T follicular helper cell (primary cell): ENCODE measurements around the gene FLAD1.

ENCODE experiments used
- DNase-seq: peaks from one replicate; pipeline ENCODE4 v3.0.0-alpha.2; 2020; ENCODE audit warnings: low read depth

The FLAD1 gene

GRCh38 chr1:154952664-154953063 lies 30.5 kb upstream of the FLAD1 start:
- no peak for DNase-seq

DNA sequence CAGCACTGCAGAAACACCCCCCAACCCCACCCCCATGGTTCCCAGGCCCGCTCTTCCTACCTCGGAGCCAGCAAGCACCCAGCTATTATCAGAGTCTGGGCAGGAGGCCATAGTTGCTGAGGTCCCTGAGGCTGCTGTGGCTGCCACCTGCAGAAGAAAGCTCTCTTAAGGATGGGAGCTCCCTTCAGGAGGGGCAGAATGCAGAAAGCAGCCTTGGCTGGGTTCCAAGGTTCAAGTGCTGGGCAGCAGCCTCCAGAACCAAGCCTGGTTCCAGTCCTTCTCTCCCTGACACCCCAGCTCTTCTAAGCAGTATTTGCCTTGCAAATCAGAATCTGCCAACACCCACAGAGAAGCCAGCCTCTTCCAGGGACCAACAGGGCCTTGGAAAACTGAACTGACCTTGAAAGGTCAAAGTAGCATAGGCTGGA lies 29.5 kb upstream of the FLAD1 start:
- DNase-seq = no peak

DNA sequence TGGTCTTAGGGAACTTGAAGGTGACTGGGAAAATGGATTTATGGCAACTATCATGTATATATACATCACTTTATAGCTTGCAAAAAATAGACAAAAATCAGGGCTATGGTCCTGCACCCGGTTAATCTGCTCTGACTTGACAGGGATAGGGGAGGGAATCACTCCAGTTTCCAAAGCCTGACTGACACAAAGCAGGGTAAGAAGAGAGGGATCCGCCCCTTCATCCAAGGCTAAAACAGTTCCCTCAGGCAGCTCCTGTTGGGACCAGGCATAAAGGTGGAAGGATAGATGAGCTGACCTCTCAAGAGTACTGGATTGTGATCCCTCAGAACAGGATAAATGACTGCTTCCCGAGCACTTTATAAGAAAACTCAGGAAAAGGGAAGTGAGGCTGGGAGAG lies 28.6 kb upstream of the FLAD1 start:
- DNase-seq = no peak

GRCh38 chr1:154955039-154955717 lies 28.0 kb upstream of the FLAD1 start:
- peak; percentile 95 for DNase-seq

DNA sequence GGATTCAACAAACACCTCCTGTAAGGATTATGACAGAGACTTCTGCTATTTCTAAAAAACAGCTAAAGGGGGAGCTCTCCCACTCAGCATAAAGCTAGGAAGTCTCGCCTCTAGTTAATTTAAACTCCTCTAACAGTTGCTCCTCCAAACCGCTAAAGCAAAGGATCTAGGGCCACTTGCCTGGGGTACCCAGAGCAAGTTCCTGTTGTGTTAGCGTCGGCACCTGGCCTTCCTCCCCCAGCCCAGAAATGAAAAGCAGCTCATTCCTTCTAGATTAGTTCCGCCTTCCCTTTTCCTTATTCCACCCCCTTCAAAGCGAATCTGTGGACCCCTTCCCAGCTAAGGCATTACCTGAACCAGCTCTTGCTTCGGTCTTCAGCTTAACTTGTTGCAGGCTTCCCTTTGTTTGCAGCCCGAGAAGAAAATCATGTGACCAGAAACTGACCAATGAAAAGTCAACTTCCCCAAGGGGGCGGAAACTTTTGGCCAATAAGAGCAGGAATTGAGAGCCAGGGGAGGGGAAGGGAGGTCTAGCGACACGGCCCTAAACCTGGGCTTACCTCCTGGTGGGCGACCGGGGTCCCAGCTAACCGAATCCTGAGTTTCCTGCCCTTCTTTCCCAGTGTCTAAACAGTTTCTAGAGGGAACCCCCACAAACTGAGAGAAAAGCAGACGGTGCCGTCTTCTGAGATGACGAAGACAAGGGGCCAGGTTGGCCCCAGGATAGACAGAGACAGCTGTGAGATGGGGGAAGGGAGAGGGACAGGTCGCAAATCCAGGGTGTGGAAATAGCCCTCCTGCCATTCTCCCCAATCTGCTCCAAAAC lies 27.2 kb upstream of the FLAD1 start, which contains the start of gene PBXIP1:
TSS of gene PBXIP1 (minus strand) at position 382 of the 826 bp plus-strand sequence. CDS start 2,378 bp downstream, outside the sequence.
- DNase-seq = peak; percentile 79

DNA sequence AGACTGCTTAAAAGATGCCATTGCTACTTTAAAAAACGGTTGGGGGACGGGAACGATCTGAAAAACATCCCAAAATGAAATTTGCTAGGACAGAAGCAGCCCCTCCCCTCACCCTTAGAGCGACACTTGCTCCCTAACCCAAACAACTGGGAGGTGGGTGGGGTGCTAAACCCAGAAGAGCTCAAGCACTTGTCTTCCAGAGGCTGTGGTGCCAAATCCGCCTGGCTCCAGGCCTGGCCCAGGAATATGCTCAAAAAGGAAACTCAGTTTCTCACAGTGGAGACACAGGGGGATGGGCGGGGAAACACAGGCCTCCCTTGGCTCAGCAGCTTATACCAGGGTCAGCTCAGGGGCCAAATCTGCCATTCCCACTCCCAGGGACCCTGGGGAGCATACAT lies 26.6 kb upstream of the FLAD1 start:
- no peak for DNase-seq

DNA sequence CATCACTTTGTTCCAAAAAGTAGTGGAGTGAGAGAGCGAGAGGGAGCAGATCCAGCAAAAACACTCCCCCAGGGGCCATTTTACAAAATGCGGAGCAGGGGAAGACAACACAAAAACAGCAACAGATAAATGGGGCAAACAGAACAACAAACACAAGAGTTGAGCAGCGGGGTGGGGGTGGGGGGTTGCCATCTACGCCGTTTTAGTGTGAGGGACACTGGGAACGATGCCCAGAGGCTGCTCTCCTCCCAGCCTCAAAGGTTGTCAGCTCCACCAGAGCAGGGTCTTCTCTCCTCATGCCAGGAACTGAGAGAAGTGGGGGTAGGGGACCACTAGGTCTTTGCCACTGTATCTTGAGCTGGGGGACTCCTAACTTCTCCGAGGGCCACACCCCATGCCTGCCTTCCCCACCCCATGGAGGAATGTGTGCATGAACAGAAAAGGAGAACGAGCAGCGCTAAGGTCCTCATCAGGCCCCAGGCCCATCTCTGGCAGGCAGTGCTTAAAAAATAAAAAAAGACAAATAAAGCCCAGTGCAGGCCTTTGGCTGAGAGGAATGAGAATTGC lies 26.0 kb upstream of the FLAD1 start:
- DNase-seq = no peak

GRCh38 chr1:154958036-154958435 lies 25.1 kb upstream of the FLAD1 start:
- DNase-seq = no peak

DNA sequence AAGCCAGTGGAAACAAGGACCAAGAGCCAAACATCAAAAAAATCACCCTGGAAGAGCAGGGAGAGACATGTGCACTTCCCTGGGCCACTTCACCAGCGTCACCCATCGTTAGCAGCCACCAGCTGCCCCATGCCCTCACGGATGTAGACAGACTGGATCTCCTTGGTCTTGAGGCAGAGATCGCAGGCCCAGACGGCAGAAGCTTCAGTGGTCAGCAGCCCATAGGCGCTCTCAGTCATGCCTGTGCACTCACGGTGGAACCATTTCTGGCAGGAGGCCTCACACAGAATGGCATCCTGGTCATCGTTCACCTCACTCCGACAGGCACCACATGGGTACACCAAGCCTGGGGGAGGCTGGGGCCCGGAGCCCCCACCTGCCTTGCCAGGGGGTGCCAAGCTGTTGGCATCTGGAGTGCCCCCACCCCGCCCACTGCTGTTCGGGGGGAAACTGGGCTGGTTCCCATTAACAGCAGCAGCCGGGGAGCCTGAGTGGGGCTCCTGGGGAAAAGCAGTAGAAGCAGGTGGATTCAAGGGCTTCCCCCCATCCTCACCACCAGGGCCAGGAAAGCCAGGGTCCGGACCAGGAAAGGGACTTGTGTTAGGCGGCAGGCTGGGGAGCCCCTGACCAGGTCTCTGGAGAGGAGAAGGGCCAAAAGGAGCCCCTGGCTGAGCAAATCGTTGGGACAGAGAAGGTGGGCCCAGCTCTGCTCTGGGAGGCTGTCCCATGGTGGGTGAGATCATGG lies 24.3 kb upstream of the FLAD1 start:
- no peak for DNase-seq

DNA sequence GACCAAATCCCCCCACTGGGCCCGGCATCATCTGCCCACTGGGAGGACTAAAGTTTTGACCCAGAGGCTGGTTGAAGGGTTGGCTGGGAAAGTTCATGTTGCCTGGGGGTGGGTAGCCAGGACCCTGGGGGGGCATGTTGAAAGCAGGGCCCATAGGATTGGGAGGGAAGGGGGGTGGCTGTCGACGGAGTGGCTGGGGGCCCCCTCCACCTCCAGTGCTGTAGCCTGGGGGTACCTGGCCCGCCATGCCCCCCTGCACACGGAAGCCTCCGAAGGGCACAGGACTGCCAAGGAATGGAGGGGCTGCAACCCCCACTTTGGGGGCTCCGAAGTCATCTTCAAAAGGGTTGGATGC lies 23.7 kb upstream of the FLAD1 start:
- DNase-seq = no peak

DNA sequence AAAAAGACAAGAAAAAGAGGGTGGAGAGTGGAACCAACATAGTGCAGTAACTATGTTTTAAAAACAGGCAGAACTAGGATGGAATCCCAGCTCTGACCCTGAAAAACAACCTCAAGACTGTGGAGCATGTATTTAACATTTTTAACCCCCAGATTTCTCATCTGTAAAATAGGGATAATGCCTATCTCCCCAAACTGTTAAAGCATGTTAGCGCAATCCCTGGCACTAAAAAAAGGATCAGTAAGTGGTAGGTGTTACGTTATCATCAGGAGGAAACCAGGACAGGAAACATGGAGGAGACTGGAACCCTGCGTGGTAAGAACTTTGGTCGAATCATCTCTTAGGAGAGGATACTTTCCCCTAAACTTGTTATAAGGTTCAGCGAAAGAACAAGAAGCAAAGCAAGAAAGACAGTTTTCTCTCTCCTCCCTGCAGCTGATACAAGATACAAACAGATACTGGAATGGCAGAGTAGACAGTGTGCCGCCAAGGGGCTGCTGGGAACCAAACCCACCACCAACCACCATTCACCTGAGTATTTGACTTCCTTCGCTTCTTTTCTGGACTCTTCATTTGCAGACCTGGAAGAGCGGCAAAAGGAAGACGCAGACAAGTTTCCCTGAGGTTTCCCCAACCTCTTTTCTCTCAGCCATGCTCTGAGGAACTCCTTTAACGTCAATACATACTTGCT lies 22.6 kb upstream of the FLAD1 start:
- DNase-seq = no peak

- peak; percentile 64 for DNase-seq
These were observed 21.7 kb upstream of the FLAD1 start, which contains the start of gene PYGO2 for GRCh38 chr1:154961207-154962155. Gene PYGO2, minus strand, starts transcription at chr1:154961782. Its CDS starts 206 bp downstream, at chr1:154961576.

DNA sequence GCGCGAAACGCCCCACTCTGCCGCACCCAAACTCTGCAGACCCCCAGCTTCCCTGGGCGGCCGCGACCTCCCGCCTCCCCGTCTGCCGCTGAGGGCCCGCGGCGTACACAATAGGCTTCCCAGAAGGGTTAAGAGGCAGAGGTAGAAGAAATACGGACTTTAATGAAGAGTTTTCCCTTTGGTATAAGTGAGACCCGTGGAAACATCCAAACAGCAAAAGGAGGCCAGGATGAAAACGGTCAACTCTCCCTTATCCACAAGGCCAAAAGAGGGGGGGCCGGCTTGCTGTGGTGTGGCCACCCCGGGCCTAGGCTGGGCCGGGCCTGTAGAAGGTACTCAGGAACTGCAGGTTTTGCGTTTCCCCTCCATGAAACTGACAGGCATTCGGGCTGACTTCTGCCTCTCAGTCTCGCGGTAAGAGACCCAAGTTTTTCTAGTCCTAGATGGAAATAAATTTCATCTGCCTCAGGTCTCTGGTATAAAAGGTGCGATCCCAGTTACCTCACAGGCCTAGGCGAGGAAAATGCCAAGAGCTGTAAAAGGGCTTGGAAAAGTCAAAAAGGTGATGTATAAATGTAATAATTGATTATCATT lies 20.9 kb upstream of the FLAD1 start:
- DNase-seq = no peak

DNA sequence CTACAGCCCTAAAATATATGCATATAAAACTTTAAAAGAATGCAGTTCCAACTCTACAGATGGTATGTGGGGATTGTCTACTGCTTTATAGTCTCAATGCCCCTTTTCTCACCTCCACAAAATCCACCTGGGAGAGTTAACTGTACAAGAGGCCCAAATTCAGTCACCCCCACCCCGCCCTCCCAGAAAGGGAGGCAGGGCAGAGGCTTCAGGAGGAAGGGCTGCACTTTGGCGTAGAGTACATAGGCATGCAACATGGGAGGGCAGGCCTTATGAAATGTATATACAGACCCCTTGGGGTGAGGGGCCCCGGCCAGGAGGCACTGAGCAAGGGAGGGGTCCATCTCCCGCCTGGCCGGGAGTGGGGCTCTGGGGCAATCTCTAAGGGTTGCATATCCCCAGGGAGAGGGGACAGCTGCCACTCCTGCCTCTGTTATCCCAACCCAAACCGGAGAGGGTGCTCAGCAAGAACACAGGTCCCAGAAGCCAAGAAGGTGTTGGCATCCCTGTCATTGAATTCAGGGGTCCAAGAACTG lies 20.3 kb upstream of the FLAD1 start:
- DNase-seq = no peak

GRCh38 chr1:154963643-154964042 lies 19.5 kb upstream of the FLAD1 start:
- DNase-seq = no peak

DNA sequence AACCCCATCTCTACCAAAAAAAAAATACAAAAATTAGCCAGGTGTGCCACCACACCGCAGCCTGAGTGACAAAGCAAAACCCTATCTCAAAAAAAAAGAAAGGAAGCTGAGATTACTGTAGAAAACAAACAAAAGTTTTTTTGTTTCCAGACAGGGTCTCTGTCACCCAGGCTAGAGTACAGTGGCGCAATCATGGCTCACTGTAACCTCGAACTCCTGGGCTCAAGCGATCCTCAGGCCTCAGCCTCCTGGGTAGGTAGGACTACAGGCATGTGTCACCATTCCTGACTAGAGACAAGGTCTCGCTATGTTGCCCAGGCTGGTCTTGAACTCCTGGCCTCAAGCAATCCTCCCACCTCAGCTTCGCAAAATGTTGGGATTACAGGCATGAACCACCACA lies 18.8 kb upstream of the FLAD1 start:
- no peak for DNase-seq

GRCh38 chr1:154966111-154966510 lies 17.0 kb upstream of the FLAD1 start:
- no peak for DNase-seq

GRCh38 chr1:154967331-154967950 lies 15.7 kb upstream of the FLAD1 start:
- DNase-seq = no peak

- no peak for DNase-seq
These were observed 14.4 kb upstream of the FLAD1 start for GRCh38 chr1:154968731-154969130.
